ENCODE results near the gene SMAD2. TPM values are rescaled to one million over a fixed set of nuclear protein-coding genes. Genes with fewer than 3 reads are reported as not detected.

SMAD2 gene
- total RNA-seq, 1 donor from 2014 or later, result 144 TPM

DNA sequence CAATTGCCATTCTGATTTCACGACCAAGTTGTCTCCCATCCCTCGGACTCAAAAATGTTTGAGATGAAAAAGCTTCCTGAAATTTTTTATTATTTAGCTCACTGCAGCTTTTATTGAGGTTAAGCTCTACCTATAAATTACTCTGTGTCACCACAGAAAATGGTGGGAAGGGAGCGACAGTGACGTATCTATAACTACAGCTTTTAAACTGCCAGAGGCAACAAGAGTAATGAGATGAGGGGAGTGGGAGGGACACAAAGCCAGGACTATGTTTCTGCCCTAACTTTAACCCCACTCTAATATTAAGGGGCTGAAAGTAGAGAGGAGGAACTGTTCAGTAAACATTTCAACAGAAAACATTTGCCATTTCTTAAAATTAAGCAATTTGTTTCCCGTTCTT is 37.4 kb downstream of the SMAD2 start:
- no peak overlapping the region for H3K9ac ChIP-seq (ENCODE audit: low read length)
- peaks cover 3% of the 10 kb centered on the region for H3K36me3 ChIP-seq (ENCODE audit: insufficient read depth, low read length)
- Mint-ChIP-seq H3K4me1 (ENCODE audit: low read depth, unreplicated experiment) (peaks cover 21% of the 10 kb centered on the region), H3K27me3 (ENCODE audit: low read depth, unreplicated experiment) (no peaks in the 10 kb centered on the region), H3K27ac (ENCODE audit: unreplicated experiment) (no peak overlapping the region), H3K36me3 (ENCODE audit: low read depth, unreplicated experiment) (peaks cover 13% of the 10 kb centered on the region), H3K4me3 (ENCODE audit: unreplicated experiment) (no peak overlapping the region), H3K9me3 (ENCODE audit: unreplicated experiment) (no peaks in the 10 kb centered on the region)
- TF ChIP-seq, protein P1, sequence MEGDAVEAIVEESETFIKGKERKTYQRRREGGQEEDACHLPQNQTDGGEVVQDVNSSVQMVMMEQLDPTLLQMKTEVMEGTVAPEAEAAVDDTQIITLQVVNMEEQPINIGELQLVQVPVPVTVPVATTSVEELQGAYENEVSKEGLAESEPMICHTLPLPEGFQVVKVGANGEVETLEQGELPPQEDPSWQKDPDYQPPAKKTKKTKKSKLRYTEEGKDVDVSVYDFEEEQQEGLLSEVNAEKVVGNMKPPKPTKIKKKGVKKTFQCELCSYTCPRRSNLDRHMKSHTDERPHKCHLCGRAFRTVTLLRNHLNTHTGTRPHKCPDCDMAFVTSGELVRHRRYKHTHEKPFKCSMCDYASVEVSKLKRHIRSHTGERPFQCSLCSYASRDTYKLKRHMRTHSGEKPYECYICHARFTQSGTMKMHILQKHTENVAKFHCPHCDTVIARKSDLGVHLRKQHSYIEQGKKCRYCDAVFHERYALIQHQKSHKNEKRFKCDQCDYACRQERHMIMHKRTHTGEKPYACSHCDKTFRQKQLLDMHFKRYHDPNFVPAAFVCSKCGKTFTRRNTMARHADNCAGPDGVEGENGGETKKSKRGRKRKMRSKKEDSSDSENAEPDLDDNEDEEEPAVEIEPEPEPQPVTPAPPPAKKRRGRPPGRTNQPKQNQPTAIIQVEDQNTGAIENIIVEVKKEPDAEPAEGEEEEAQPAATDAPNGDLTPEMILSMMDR (IDR thresholded peaks at IDR 0.05; ENCODE audit: insufficient read depth, low read depth, low read length), result no peak
- no peak for TF ChIP-seq EZH2 (IDR thresholded peaks at IDR 0.05; ENCODE audit: insufficient read depth, low read length)
- no peak for DNase-seq (ENCODE audit: low read depth)
- peaks cover 58% of the 10 kb centered on the region for H4K20me1 ChIP-seq (ENCODE audit: insufficient read depth, low read length)
- FAIRE-seq, result no peak
- no peak overlapping the region for H3K27ac ChIP-seq (ENCODE audit: low read depth, low read length)
- no peaks in the 10 kb centered on the region for H3K27me3 ChIP-seq (ENCODE audit: insufficient read depth, low read length)
- peaks cover 79% of the 10 kb centered on the region for H3K79me2 ChIP-seq (ENCODE audit: insufficient read depth, low read length)
- H3K4me1 ChIP-seq (ENCODE audit: insufficient read depth, low read length), result peaks cover 5% of the 10 kb centered on the region
- H3K4me3 ChIP-seq (ENCODE audit: insufficient read depth, low read depth, low read length), result no peak overlapping the region
- H2AFZ ChIP-seq (ENCODE audit: low read depth, low read length), result no peak overlapping the region
- no peak overlapping the region for H3K4me2 ChIP-seq (ENCODE audit: low read length)
- H3K9me3 ChIP-seq (ENCODE audit: insufficient read depth, low read depth, low read length), result no peaks in the 10 kb centered on the region

DNA sequence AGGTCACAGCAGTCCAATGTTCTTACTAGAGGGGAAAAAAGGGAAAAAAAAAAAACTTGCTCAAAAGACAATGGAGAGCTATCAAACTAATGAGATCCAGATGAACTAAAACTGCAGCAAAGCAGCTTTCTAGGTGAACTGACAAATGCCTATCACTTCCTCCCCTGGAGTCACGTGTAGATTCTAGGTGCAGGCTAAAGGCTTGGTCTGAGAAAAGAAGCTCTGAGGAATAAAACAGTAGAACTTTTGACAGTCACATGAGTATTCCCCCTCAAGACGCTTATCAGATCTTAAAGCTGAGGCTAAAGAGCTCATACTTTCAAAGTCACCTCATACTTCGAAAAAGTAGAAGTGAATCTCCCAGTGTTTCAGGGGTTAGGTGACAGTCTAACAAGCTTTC is 42.3 kb downstream of the SMAD2 start:
- no peaks in the 10 kb centered on the region for H3K9me3 Mint-ChIP-seq (ENCODE audit: unreplicated experiment)
- no peaks in the 10 kb centered on the region for H3K36me3 ChIP-seq (ENCODE audit: insufficient read depth, low read length)
- no peak for FAIRE-seq
- H3K4me1 ChIP-seq (ENCODE audit: insufficient read depth, low read length), result peaks cover 11% of the 10 kb centered on the region
- H3K9me3 ChIP-seq (ENCODE audit: insufficient read depth, low read depth, low read length), result no peaks in the 10 kb centered on the region
- no peak overlapping the region for H3K4me3 Mint-ChIP-seq (ENCODE audit: unreplicated experiment)
- no peaks in the 10 kb centered on the region for H3K27me3 ChIP-seq (ENCODE audit: insufficient read depth, low read length)
- peaks cover 10% of the 10 kb centered on the region for H3K36me3 Mint-ChIP-seq (ENCODE audit: low read depth, unreplicated experiment)
- DNase-seq (ENCODE audit: low read depth), result no peak
- peaks cover 46% of the 10 kb centered on the region for H4K20me1 ChIP-seq (ENCODE audit: insufficient read depth, low read length)
- H3K27ac ChIP-seq (ENCODE audit: low read depth, low read length), result no peak overlapping the region
- peaks cover 11% of the 10 kb centered on the region for H3K4me1 Mint-ChIP-seq (ENCODE audit: low read depth, unreplicated experiment)
- no peaks in the 10 kb centered on the region for H3K27me3 Mint-ChIP-seq (ENCODE audit: low read depth, unreplicated experiment)
- peaks cover 59% of the 10 kb centered on the region for H3K79me2 ChIP-seq (ENCODE audit: insufficient read depth, low read length)
- H3K9ac ChIP-seq (ENCODE audit: low read length), result no peak overlapping the region
- no peak overlapping the region for H3K4me3 ChIP-seq (ENCODE audit: insufficient read depth, low read depth, low read length)
- H3K27ac Mint-ChIP-seq (ENCODE audit: unreplicated experiment), result no peak overlapping the region
- no peak for TF ChIP-seq EZH2 (IDR thresholded peaks at IDR 0.05; ENCODE audit: insufficient read depth, low read length)
- TF ChIP-seq, protein P1 (IDR thresholded peaks at IDR 0.05; ENCODE audit: insufficient read depth, low read depth, low read length), result no peak
- no peak overlapping the region for H2AFZ ChIP-seq (ENCODE audit: low read depth, low read length)
- H3K4me2 ChIP-seq (ENCODE audit: low read length), result no peak overlapping the region

DNA sequence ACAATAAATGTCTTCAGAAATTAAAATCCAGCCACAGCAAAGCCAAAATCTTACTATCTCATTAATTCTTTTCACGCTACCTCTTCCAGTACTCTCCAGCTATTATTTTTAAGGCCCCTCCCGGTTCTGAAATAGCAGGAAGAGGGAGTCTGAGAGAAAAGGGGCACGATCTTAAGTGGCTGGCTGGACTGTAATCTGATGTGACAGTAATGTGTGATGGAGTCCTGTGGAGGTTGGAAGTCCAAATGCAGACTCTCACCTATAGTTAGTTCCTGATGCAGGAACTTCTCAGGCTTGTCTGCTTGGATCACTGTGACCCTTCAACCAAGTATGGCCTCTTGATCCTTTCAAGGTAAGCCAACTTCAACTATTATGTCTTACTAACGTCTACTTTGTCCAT is 43.2 kb downstream of the SMAD2 start:
- H4K20me1 ChIP-seq (ENCODE audit: insufficient read depth, low read length), result peaks cover 40% of the 10 kb centered on the region
- no peaks in the 10 kb centered on the region for H3K9me3 ChIP-seq (ENCODE audit: insufficient read depth, low read depth, low read length)
- FAIRE-seq (no peak), DNase-seq (ENCODE audit: low read depth) (no peak)
- TF ChIP-seq EZH2 (IDR thresholded peaks at IDR 0.05; ENCODE audit: insufficient read depth, low read length), result no peak
- H3K36me3 ChIP-seq (ENCODE audit: insufficient read depth, low read length), result no peaks in the 10 kb centered on the region
- Mint-ChIP-seq H3K36me3 (ENCODE audit: low read depth, unreplicated experiment) (peaks cover 10% of the 10 kb centered on the region), H3K4me3 (ENCODE audit: unreplicated experiment) (no peak overlapping the region), H3K27me3 (ENCODE audit: low read depth, unreplicated experiment) (no peaks in the 10 kb centered on the region), H3K27ac (ENCODE audit: unreplicated experiment) (no peak overlapping the region), H3K9me3 (ENCODE audit: unreplicated experiment) (no peaks in the 10 kb centered on the region), H3K4me1 (ENCODE audit: low read depth, unreplicated experiment) (peaks cover 9% of the 10 kb centered on the region)
- no peaks in the 10 kb centered on the region for H3K27me3 ChIP-seq (ENCODE audit: insufficient read depth, low read length)
- no peak overlapping the region for H2AFZ ChIP-seq (ENCODE audit: low read depth, low read length)
- H3K9ac ChIP-seq (ENCODE audit: low read length), result no peak overlapping the region
- no peak overlapping the region for H3K4me2 ChIP-seq (ENCODE audit: low read length)
- peaks cover 50% of the 10 kb centered on the region for H3K79me2 ChIP-seq (ENCODE audit: insufficient read depth, low read length)
- H3K4me3 ChIP-seq (ENCODE audit: insufficient read depth, low read depth, low read length), result no peak overlapping the region
- no peak overlapping the region for H3K27ac ChIP-seq (ENCODE audit: low read depth, low read length)
- peaks cover 14% of the 10 kb centered on the region for H3K4me1 ChIP-seq (ENCODE audit: insufficient read depth, low read length)

Data from astrocyte (in vitro differentiated cells and primary cell).